ENCODE data around the gene GDE1.
A peak's percentile ranks its signal among the peaks of the same experiment; 100 is the strongest.
"Not testable (repeated sequence)": the region's sequence is repeated elsewhere in the genome, so short reads cannot be mapped to it uniquely, and the experiment has no call there.

The GDE1 gene

GRCh38 chr16:19521471-19522396, at the start of gene GDE1:
Gene GDE1, minus strand, starts transcription at chr16:19522098. Its CDS starts 134 bp downstream, at chr16:19521964.
- DNase-seq: peak; percentile 77

DNA sequence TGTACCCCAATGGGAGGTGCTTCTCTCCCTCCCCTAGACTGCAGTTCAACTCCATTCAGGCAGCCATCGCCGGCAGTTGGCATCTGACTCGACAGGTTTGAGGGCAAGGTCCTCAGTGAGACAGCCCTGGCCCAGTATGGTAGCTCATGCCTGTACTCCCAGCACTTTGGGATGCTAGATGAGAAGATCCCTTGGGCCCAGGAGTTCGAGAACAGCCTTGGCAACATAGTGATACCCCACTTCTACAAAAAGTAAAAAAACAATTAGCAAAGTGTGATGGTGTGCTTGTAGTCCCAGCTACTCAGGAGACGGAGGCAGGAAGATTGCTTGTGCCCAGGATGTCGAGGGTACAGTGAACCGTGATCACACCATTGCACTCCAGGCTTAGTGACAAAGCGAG, 45.7 kb upstream of the GDE1 start:
- DNase-seq: no peak

DNA sequence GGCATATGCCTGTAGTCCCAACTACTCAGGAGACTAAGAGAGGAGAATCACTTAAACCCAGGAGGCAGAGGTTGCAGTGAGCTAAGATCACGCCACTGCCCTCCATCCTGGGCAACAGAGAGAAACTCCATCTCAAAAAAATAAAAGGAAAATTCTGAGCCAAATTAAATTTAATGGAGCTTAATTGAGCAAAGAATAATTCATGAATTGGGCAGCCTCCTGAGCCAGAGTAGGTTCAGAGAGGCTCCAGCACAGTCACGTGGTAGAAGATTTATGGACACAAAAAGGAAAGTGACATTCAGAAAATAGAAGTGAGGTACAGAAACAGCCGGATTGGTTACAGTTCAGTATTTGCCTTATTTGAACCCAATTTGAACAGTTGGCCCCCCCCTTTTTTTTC, 44.5 kb upstream of the GDE1 start:
- DNase-seq: no peak

GRCh38 chr16:19563377-19563776, 41.5 kb upstream of the GDE1 start:
- no peak for DNase-seq

DNA sequence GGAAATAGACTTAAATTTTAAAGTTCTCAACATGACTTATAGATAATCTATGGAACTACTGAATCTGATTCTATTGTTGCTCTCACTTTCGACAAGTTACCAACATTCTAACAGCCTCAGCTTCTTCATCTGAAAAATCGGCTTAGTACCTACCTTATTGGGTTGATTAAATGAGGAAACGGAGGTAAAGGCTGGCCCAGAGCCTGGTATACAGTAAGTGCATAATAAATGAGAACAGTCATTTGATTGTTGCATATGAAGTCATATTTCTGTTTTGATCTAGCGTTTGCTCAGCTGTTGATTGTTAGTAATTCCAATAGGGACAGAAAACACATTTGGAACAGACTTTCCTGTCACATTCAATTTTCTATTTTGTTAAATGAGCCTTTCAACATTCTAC, 38.2 kb upstream of the GDE1 start:
- DNase-seq: no peak

DNA sequence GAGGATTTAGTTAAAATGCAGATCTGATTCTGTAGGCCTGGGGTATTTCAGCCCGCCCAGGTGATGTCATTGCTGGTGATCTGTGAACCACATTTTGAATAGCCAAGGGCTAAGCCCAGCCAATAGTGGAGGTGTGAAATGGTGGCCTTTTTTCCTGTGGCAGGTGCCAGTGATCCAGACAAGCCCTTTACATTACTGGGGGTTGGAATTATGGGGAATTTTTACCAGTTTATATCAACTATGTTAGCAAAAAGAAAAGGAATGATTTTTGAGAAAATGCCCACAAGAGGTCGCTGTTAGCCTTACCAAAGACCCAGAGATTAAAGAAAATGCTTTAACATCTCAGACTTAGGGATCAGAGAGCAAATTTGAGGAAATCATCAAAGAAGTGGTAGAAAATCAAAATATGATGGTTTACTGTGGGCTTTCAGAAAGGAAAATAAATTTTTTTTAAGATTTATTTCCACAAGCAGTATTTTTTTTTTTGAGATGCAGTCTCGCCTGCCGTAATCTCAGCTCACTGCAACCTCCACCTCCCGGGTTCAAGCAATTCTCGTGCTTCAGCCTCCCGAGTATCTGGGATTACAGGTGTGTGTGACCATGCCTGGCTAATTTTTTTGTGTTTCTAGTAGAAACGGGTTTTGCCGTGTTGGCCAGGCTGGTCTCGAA, 37.5 kb upstream of the GDE1 start:
- DNase-seq: peak; percentile 1

- DNase-seq: peak; percentile 3
These were observed 34.3 kb upstream of the GDE1 start for GRCh38 chr16:19555938-19556771.

DNA sequence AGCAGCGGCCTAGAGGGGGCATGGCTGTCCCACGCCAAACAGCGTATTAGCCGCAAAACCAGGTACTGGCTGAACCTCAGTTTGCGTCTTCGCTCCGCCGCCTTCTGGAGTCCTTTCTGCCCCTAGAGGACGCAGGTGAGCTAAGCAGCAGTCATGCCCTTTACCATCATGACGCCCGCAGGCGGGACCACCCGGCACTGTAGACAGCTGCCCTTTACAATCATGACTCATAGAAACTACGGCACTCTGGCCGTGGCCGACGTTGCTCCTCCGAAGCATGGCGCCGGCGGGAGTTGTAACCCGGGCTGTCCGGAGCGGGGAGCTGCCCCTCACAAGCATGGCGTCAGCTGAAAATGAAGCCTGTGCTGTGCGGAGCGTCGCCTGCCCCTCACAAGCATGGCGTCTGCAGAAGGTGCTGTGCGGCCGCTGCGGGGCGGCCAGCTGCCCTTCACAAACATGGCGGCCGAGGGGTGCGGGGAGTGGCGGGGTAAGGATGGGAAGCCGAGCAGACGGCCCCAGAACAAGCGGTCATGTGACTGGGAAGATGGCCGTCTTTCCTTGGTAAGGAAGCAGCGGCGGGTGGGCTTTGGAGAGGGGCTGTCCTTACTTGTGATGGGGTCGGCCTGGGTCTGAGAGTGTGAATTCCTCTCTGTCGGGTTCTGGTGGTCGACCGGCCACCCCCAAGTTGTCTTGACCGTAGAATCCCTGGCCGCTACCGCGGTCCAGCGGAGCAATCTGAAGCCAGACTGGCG, 33.5 kb upstream of the GDE1 start, which contains the start of gene VPS35L:
Gene VPS35L, plus strand, starts transcription at position 518 of the 752 bp plus-strand sequence. Its CDS starts 27 bp downstream, at position 545.
- DNase-seq: peak; percentile 96

DNA sequence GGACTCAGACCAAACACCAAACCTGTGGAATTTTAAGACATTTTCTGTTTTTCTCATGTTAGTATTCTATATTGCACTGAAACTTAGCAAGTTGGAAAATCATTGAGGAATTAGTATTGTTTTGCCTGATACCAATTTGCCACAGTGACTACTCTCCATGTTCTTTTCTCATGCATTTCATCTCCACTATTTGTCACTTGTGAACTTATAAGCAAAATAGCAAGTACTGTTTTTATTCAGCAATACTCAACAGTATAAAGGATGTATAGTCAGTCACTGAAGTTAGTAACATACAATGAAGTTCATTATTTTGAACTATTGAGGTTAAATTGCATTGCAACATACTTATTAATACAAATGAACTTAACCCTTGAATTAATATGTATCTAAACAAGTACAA, 27.8 kb upstream of the GDE1 start:
- no peak for DNase-seq

- no peak for DNase-seq
These were observed 26.2 kb upstream of the GDE1 start for GRCh38 chr16:19548144-19548543.

DNA sequence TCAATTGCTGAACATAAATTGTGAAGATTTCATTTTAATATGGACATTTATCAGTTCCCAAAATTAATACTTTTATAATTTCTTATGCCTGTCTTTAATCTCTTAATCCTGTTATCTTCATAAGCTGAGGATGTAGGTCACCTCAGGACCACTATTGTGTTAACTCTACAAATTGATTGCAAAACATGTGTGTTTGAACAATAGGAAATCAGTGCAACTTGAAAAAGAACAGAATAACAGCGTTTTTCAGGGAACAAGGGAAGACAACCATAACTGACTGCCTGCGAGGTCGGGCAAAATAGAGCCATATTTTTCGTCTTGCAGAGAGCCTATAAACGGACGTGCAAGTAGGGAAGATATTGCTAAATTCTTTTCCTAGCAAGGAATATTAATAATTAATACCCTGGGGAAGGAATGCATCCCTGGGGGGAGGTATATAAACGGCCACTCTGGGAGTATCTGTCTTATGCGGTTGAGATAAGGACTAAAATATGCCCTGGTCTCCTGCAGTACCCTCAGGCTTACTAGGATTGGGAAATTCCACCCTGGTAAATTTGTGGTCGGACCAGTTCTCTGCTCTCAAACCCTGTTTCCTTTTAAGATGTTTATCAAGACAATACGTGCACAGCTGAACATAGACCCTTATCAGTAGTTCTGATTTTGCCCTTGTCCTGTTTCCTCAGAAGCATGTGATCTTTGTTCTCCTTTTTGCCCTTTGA, 21.5 kb upstream of the GDE1 start:
- not testable (repeated sequence) for DNase-seq

DNA sequence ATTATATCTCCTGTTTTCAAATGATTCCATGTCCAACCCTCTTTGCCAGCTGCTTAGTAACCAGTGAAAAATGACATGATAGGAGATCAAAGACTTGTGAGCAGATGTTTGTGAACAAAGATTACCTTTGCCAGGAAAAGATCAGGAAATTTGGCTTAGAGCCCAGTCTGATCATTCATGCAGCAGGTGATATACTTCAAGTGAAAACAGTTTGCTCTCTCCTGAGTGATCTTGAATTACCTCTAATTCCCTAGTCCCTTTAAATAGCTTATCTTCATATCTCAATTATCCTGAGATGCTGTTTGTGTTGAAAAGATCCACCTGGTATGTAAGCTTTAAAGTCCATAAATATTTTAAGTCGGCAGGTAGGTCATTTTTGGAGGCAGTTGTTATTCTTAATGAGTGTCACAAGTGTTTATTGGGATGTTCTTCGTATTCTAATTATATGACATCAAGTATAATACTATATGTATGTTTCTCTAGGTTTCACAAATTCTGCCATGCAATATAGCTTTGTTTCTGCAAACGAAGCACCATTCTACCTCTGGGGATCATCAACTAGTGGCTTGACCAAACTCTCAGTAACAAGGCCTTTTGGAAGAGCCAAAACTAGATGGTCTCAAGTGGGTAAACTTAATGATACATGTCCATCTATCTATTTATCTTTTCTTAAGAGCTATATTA, 20.4 kb upstream of the GDE1 start:
- peak; percentile 64 for DNase-seq

DNA sequence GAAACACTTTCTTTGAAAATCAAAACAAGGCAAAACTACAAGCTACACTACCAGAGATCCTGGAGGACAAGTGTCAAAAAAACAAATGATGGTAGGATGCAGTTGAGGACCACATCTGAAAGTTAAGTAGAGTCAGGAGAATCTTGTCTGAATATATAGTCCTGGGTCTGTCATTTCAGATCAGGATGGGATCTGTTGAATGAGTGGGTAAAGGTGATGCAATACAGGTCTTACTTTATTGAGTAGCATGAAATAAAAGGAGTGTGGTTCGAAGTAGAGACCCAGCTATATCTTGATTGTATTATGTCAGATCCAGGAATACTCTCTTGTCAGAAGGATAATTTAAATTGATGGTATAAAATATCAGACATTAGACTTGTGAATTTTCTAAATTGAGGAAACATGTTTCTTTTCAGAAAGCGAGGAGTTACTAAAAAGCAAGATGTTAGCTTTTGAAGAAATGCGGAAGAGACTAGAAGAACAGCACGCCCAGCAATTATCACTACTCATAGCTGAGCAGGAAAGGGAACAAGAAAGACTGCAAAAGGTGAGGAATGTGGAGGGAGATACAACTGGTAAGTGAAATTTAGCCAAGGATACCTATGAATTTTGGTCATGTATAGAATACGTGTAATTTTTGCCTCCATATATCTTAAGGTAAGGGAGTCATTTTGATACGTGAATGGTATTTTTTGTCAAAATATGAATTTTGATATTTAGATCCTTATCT, 18.5 kb upstream of the GDE1 start:
- DNase-seq: no peak

DNA sequence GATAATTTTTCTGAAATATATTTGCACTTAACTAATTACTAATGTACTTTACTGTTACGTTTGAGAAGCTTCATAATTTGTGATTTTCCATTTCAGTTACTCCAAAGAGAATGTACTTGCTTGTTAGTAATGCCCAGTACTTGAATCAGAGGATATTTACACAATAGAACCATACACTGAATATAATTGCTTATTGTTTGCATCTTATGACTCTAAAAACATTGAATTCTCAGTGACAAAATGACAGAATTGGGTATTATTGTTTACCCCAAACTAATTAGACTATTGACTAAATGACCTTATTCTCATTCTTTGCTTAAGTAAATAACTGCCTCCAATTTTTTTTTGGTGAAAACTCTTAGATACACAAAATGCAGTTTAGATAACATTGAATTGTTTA, 10.7 kb upstream of the GDE1 start:
- no peak for DNase-seq

DNA sequence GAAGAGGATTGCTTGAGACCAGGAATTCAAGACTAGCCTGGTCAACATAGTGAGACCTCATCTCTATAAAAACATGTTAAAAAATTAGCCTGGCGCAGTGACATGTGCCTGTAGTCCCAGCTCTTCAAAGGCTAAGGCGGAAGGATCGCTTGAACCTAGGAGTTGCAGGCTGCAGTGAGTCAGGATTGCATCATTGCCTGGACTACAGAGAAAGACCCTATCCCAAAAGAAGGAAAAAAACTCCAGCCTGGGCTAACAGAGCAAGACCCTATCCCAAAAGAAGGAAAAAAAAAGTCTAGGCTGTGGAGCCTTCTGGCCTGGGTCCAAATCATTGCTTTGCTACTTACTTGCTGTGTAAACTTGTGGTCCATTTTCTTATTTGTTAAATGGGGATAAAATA, 6.8 kb upstream of the GDE1 start:
- no peak for DNase-seq

- DNase-seq: no peak
These were observed 5.3 kb upstream of the GDE1 start for GRCh38 chr16:19527161-19527560.

GRCh38 chr16:19525385-19525723, 3.5 kb upstream of the GDE1 start:
- no peak for DNase-seq

- DNase-seq: no peak
These were observed 2.9 kb upstream of the GDE1 start for GRCh38 chr16:19524616-19525384.

DNA sequence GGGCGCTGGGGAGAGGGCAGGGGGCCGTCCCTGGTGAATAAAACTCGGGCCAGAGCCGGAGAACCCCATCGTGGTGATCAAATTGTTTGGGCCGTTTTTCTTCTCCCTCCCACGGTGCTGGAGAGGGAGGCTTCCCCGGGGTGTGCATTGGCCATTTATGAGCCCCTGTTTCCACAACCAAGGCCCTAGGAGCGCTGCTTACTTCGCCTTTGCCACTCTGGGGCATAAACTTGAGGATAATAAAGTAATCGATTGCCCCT, 2.4 kb upstream of the GDE1 start:
- DNase-seq: no peak
